ENCODE results near the gene EMILIN1.

GRCh38 chr2:27128668-27129571 lies 50.5 kb downstream of the EMILIN1 start:
- TF ChIP-seq POLR2A (IDR thresholded peaks at IDR 0.05; ENCODE audit: low read depth, low read length) (no peak), TAF1 (IDR thresholded peaks at IDR 0.05; ENCODE audit: low read depth, low read length) (no peak), POLR2AphosphoS5 (IDR thresholded peaks at IDR 0.05; ENCODE audit: low read depth, low read length) (no peak), SPI1 (IDR thresholded peaks at IDR 0.05; ENCODE audit: low read depth, low read length) (no peak)

All from GM12891 (cell line).